HL-60 (cell line): Measurements from ENCODE around the gene MEAK7.

Source experiments
- CTCF ChIP-seq: IDR thresholded peaks from one replicate; pipeline ENCODE4 v1.5.1; 2011; ENCODE audit warnings: low read length, control low read depth, inconsistent platforms; ENCODE audit not compliant: insufficient read depth
- POLR2AphosphoS5 ChIP-seq: IDR thresholded peaks from 2 replicates; pipeline ENCODE4 v1.6.1; 2012; ENCODE audit warnings: low read depth
- REST ChIP-seq: IDR thresholded peaks from 2 replicates; pipeline ENCODE4 v1.6.1; 2012; ENCODE audit warnings: low read depth; ENCODE audit not compliant: insufficient replicate concordance

GRCh38 chr16:84509032-84509950, 4.8 kb upstream of the MEAK7 start:
- TF ChIP-seq CTCF (no peak), POLR2AphosphoS5 (no peak), REST (no peak)
